Activated CD4-positive, alpha-beta T cell treated with anti-CD3 and anti-CD28 coated beads for 24 hours (primary cell): ENCODE measurements around the gene RAD52.

Source experiments
- DNase-seq, 2 donors: peaks; one replicate each; pipeline ENCODE4 v3.0.0-alpha.2; 2020; ENCODE audit warnings: low read depth in 2 of 2

The RAD52 gene

DNA sequence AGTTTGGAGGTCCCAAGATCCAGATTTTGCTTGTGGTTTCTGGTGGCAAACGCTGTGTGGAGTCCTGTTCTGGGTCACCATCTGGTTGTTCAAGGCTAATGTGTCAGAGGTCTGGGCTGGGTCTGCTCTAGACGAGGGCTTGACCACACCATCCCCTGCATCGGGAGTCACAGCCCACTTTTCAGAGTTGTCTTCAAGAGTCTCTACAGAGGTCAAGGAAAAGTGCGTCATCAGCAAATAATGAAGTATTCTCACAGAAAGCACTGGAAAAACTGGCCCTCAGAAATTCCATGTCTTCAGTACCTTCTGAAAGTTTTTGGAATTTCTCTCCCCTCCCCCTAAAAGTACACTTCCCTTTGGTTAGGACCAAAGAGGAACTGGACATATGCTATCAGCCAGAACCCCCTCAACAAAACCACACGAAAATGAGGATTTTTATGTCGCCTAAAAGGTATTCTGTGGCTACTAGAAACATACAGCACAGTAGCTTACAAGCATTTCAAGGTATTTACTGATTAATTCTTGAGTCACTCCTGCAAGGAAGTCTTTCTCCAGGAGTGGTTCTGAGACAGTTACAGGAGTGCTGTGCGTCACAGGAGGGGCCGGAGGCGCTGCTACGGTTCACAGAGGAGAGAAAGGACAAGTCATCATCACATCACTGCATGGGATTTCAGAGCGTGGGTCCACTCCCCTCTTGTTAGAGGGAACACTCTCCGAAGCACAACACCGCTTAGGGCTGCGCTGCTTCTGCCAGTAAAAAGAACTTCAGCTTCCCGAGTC is 35.4 kb downstream of the RAD52 start:
- DNase-seq, result no peak

DNA sequence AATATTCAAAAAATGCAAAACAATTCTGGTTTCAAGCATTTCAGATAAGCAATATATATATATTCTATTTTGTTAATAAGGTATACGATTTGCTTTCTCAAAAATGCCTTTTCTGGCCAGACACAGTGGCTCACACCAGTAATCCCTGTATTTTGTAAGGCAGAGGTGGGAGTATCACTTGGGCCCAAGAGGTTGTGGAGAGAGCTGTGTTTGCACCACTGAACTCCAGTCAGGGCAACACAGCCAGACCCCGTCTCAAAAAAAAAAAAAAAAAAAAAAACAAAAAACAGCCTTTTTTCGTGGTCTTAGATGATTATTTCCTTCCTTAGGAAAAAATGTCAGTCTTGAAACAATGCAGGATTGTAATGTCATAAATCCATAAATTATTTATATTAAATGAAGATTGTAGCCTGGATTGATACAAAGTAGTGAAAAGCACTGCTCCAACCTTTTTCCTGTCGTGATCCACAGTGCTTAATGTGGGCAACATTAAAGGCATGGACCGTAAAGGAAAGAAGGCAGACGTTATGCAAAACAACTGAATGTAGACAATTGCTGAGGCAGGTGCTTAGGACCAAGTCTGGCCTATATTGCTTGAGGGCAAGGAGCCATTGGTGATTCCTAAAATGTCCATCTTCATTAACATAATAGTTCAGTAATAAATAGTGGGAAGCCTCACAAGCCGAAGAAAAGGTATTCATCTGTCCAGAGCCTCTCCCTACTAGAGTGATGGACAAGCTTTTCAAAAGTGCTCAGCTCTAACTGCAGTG is 36.8 kb downstream of the RAD52 start:
- DNase-seq, result no peak

- DNase-seq, result no peak
Observed at GRCh38 chr12:911191-911826, 38.2 kb downstream of the RAD52 start.

GRCh38 chr12:910416-910815 is 39.1 kb downstream of the RAD52 start:
- no peak for DNase-seq

GRCh38 chr12:909861-910260 is 39.6 kb downstream of the RAD52 start:
- no peak for DNase-seq

DNA sequence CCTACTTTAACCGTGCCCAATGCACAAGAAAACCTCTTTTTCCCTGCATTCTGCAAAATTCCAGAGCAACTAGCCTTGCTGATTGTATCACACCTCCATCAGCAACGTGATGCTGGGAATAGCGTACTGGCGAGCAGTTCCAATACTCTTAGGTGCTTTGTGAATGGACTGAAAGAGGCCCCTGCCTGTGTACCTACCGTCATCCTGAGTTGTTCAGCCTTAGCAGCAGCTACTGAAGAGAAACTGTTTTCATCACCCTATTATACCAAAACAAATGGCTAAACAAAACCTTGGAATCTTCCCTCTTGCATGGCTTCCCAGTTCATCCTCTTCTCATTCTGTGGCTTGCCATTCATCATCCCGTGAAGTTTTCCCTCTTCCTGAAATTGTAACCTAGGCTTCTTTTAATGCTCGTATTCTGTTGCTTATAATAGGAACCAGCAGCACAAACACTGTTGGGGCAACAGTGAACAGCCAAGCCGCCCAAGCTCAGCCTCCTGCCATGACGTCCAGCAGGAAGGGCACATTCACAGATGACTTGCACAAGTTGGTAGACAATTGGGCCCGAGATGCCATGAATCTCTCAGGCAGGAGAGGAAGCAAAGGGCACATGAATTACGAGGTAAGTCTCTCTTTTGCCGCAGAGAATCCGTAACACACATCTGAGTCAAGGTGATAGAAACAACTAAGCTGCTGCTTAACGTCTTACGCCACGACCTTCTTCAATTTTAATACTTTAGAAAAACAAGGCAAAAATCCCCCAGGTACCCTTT is 41.9 kb downstream of the RAD52 start:
- no peak for DNase-seq

DNA sequence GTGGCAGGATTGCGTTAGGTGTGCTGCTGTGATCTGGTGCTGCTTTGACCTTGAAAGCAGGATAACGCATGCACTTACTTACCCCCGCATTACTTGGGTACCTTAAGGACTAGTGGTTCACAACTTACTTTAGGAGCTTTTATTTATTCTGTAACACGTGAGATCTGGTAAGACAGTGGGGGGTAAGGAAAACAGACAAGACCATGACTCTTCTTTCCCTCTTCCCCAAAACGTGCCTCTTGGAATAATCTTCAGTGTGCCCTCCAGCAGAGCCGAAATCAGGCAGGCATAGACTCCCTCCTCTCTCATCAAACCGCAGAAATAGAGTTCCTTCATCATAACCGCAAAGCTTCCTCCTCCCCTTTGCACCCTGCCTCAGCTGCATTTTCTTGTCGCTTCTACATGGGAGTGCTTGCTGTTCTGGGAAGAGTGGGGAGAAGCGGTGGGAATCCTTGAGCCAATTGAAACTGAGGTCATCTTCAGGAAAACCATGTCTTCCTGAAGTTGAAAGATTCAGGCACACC is 43.4 kb downstream of the RAD52 start:
- no peak for DNase-seq

DNA sequence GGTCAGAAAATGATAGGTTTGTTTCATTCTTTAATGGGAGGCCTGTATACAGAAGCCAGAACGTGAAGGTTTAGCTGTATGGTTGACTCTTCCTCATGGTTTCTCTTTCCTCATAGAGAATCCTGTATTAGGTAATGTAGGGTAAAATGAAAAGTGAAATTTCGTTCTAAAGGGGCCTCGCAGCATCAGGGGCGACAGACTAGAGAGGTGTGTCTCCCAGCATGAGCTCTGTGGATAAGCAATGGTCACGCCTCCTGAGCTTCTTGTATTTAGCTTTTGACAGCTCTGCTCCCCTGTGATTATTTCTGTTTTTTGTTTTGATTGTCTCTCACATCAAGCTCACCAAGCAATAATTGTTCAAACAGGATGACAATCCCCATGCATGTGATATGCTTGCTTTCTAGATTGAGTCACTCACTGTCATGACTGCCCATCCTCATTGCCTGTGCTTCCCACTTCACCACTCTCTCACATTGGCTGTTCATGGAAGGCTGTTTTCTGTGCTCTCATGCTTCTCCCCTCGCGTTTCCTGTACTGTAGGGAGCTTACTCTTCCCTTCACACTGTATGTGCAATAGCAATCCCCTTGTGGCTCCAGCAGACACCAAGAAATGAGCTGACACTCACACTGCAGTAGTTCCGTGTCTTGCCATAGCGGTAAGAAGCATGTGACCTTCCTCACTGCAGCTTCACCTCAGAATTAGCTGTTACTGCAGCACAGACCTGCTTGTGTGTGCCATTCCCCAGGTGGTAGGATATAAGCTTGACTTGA is 44.0 kb downstream of the RAD52 start:
- DNase-seq, result no peak

DNA sequence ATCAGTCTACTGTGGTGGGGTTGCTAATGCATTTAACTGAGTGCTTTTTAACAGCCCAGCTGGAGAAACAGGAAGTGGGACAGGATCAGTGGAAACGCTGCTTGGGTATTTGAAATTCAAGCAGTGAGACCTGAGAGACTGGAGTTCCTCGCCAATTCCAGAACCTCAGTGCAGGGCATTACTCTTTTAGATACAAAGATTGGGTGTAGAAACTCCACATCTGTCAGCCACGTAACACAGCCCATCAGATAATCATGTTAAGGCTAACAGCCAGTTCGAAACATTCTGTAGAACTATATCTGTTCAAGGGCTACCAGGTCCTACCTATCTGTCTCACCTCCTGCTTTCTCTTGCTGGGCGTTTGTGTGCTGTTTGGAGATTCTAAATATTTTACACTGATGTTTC is 45.5 kb downstream of the RAD52 start:
- no peak for DNase-seq

- DNase-seq, result no peak
Observed at GRCh38 chr12:903055-903454, 46.4 kb downstream of the RAD52 start.

DNA sequence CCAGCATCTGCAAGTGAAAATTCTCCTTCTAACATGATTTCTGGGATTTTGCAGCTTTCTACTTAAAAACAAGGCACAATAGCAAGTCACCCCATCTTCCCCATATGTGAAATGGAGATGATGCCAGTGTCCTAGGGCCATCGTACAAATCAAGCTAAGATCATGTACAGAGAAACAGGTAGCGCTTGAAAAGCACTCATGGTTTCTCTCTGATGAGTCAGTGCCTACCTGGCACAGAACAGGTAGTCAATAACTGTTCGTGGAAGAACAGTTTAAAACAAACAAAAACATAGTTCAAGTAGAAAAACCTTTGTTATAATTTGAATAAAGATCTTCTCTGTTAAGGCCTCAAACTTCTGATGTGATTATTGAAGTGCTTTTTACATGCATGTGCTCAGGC is 46.9 kb downstream of the RAD52 start:
- DNase-seq, result no peak

GRCh38 chr12:897386-897785 is 52.1 kb downstream of the RAD52 start:
- DNase-seq, result no peak

DNA sequence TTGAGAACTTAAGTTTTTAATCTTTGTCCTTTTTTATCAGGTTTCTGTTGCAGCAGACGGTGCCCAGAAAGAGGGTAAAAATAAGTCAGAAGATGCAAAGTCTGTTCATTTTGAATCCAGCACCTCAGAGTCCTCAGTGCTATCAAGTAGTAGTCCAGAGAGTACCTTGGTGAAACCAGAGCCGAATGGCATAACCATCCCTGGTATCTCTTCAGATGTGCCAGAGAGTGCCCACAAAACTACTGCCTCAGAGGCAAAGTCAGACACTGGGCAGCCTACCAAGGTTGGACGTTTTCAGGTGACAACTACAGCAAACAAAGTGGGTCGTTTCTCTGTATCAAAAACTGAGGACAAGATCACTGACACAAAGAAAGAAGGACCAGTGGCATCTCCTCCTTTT is 53.5 kb downstream of the RAD52 start:
- no peak for DNase-seq

DNA sequence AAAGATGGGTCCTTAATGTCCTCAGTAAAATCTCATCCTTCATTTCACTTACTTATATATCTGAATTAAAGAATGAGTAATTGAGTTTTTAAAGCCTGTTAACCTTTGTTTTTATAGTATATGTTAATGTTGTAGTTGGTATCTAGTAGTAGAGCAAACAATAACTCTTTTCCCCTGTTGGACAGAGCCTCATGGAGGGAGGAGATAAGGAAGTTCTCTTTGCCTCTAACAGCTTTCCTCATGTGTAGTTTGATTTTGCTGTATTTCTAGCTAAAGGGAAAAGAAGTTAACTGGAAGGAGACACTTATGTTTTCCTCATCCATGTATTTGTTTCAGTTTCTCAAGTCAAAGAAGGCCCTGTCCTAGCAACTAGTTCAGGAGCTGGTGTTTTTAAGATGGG is 55.3 kb downstream of the RAD52 start:
- DNase-seq, result no peak

GRCh38 chr12:886206-886605 is 63.3 kb downstream of the RAD52 start:
- DNase-seq, result no peak

DNA sequence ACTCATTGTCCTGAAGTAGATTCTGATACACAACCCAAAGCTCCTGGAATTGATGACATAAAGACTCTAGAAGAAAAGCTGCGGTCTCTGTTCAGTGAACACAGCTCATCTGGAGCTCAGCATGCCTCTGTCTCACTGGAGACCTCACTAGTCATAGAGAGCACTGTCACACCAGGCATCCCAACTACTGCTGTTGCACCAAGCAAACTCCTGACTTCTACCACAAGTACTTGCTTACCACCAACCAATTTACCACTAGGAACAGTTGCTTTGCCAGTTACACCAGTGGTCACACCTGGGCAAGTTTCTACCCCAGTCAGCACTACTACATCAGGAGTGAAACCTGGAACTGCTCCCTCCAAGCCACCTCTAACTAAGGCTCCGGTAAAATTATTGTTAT is 63.8 kb downstream of the RAD52 start:
- DNase-seq, result no peak

DNA sequence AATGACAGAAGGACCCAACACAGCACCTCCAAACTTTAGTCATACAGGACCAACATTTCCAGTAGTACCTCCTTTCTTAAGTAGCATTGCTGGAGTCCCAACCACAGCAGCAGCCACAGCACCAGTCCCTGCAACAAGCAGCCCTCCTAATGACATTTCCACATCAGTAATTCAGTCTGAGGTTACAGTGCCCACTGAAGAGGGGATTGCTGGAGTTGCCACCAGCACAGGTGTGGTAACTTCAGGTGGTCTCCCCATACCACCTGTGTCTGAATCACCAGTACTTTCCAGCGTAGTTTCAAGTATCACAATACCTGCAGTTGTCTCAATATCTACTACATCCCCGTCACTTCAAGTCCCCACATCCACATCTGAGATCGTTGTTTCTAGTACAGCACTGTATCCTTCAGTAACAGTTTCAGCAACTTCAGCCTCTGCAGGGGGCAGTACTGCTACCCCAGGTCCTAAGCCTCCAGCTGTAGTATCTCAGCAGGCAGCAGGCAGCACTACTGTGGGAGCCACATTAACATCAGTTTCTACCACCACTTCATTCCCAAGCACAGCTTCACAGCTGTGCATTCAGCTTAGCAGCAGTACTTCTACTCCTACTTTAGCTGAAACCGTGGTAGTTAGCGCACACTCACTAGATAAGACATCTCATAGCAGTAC is 64.6 kb downstream of the RAD52 start:
- DNase-seq, result no peak

DNA sequence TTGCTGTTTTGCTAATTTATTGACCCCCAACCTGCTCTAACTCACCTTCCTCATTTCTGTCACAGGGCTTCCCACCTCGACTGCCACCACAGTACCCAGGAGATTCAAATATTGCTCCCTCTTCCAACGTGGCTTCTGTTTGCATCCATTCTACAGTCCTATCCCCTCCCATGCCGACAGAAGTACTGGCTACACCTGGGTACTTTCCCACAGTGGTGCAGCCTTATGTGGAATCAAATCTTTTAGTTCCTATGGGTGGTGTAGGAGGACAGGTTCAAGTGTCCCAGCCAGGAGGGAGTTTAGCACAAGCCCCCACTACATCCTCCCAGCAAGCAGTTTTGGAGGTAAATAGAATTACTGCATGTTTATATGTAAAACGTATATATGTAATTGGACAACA is 68.8 kb downstream of the RAD52 start:
- DNase-seq, result no peak

- DNase-seq, result no peak
Observed at GRCh38 chr12:879641-880040, 69.9 kb downstream of the RAD52 start.

DNA sequence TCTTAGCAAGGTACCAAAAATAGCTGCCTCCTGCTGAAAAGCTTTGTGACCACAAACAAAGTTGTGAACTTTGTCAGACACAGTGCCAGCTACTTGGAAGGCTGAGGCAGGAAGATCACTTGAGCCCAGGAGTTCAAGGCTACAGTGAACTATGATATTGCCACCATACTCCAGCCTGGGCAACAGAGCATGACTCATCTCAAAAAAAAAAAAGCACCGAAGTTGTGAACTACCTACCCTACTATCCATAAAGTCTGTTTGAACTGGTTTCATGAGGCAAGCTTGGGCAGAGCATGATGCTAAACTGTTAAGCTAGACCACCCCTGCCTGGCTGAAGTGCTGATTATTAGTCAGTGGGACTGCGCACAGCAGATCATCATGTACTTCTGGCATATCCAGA is 75.5 kb downstream of the RAD52 start:
- DNase-seq, result no peak

GRCh38 chr12:870378-870777 is 79.1 kb downstream of the RAD52 start:
- DNase-seq, result no peak
